ENCODE measurements around the gene C1QTNF5.

GRCh38 chr11:119305556-119306372 lies 34.9 kb downstream of the C1QTNF5 start:
- TF ChIP-seq CTCF (tag by site-specific recombination; IDR thresholded peaks at IDR 0.05) (no peak), ZNF548 (tag by site-specific recombination; IDR thresholded peaks at IDR 0.05) (no peak), ZNF138 (tag by site-specific recombination; IDR thresholded peaks at IDR 0.05; ENCODE audit: borderline replicate concordance) (no peak), ZNF433 (tag by site-specific recombination; IDR thresholded peaks at IDR 0.05; ENCODE audit: low read depth) (no peak), KLF7 (tag by site-specific recombination; IDR thresholded peaks at IDR 0.05; ENCODE audit: borderline replicate concordance) (no peak), ZNF561 (tag by site-specific recombination; IDR thresholded peaks at IDR 0.05; ENCODE audit: borderline replicate concordance) (no peak), TCF7L2 (IDR thresholded peaks at IDR 0.05; ENCODE audit: borderline replicate concordance, low read depth, low read length) (no peak), ZNF639 (tag by site-specific recombination; IDR thresholded peaks at IDR 0.05) (no peak), TSHZ1 (tag by site-specific recombination; IDR thresholded peaks at IDR 0.05; ENCODE audit: borderline replicate concordance) (no peak), WT1 (tag by site-specific recombination; IDR thresholded peaks at IDR 0.05) (no peak)
